Measurements from ENCODE around the gene CFD. TPM values are rescaled to one million over a fixed set of nuclear protein-coding genes. Genes with fewer than 3 reads are reported as not detected.

The CFD gene
- total and polyA plus RNA-seq, 4 donors: 90.8 to 227 (median 141) TPM

DNA sequence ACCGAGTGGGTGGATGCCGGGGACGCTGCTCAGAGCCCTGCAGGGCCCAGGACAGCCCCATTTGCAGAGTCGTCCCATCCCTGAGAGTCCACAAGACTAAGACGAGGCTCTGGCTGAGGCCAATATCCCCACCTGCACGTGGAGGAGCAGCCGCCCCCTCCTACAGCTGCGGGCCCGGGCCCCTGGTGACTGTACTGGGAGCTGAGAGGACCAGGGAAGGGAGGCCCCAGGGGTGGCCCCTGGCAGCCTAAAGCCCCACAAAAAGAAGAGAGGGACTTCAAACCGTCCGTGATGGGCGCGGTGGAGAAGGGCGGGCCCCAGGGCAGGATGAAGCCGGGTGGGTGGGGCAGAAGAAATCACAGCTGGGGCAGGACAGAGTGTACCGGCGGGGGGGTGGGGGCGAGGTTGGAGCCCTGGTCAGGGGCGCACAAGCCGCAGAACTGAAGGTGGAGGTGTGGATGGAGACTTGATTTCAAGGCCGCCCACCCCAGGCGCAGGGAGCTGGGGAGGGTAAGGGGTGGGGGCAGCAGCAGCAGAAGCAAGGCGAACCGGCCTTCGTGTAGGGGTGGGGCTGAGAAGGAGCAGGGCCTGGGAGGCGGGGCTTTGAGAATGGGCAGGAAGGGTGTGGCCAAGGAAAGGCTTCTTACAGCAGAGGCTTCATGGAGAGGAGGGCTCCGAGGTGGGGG is 12.9 kb downstream of the CFD start:
- H3K27ac ChIP-seq (ENCODE audit: low read depth in 1 of 2, low read length in 1 of 2): peak overlapping the region in 1 of 2 donors; percentile 67
- H3K36me3 ChIP-seq (ENCODE audit: control insufficient read depth in 4 of 4, insufficient read depth in 4 of 4, low read length in 4 of 4): peaks cover 0 to 66% (median 21%) of the 10 kb centered on the region in 4 donors
- 62 to 75% methylated on average over 26 to 27 of the region's 27 CpGs for WGBS, 2 donors
- no peaks in the 10 kb centered on the region for H3K9me3 ChIP-seq (ENCODE audit: control insufficient read depth in 4 of 4, insufficient read depth in 3 of 4, low read length in 3 of 4)
- DNase-seq: peak in 1 of 3 donors; percentile 64
- H3K4me1 ChIP-seq (ENCODE audit: control insufficient read depth in 5 of 5, insufficient read depth in 5 of 5, low read length in 5 of 5): peaks cover 0 to 20% (median 12%) of the 10 kb centered on the region in 5 donors
- H3K9ac ChIP-seq (ENCODE audit: insufficient read depth in 1 of 2, low read length in 2 of 2): no peak overlapping the region
- H3K27me3 ChIP-seq (ENCODE audit: control insufficient read depth in 3 of 3, insufficient read depth in 3 of 3, low read length in 2 of 3): no peaks in the 10 kb centered on the region
- H3K4me3 ChIP-seq: no peak overlapping the region
- peak; percentile 63 for ATAC-seq (ENCODE audit: insufficient read depth, low FRiP score)
- no peak for TF ChIP-seq CTCF (IDR thresholded peaks at IDR 0.05; ENCODE audit: control extremely low read depth, extremely low read depth)

- H3K4me1 ChIP-seq (ENCODE audit: control insufficient read depth in 5 of 5, insufficient read depth in 5 of 5, low read length in 5 of 5): peaks cover 0 to 20% (median 12%) of the 10 kb centered on the region in 5 donors
- no peak for TF ChIP-seq CTCF (IDR thresholded peaks at IDR 0.05; ENCODE audit: control extremely low read depth, extremely low read depth)
- no peaks in the 10 kb centered on the region for H3K9me3 ChIP-seq (ENCODE audit: control insufficient read depth in 4 of 4, insufficient read depth in 3 of 4, low read length in 3 of 4)
- H3K27ac ChIP-seq (ENCODE audit: low read depth in 1 of 2, low read length in 1 of 2): no peak overlapping the region
- DNase-seq (peak in 2 of 3 donors; percentile 41), ATAC-seq (ENCODE audit: insufficient read depth, low FRiP score) (peak; percentile 39)
- H3K36me3 ChIP-seq (ENCODE audit: control insufficient read depth in 4 of 4, insufficient read depth in 4 of 4, low read length in 4 of 4): peaks cover 0 to 61% (median 17%) of the 10 kb centered on the region in 4 donors
- H3K27me3 ChIP-seq (ENCODE audit: control insufficient read depth in 3 of 3, insufficient read depth in 3 of 3, low read length in 2 of 3): no peaks in the 10 kb centered on the region
- no peak overlapping the region for H3K9ac ChIP-seq (ENCODE audit: insufficient read depth in 1 of 2, low read length in 2 of 2)
- 73 to 87% methylated on average over 8 to 13 of the region's 13 CpGs for WGBS, 2 donors
- H3K4me3 ChIP-seq: no peak overlapping the region
Measured at GRCh38 chr19:873084-873483, 13.6 kb downstream of the CFD start.

DNA sequence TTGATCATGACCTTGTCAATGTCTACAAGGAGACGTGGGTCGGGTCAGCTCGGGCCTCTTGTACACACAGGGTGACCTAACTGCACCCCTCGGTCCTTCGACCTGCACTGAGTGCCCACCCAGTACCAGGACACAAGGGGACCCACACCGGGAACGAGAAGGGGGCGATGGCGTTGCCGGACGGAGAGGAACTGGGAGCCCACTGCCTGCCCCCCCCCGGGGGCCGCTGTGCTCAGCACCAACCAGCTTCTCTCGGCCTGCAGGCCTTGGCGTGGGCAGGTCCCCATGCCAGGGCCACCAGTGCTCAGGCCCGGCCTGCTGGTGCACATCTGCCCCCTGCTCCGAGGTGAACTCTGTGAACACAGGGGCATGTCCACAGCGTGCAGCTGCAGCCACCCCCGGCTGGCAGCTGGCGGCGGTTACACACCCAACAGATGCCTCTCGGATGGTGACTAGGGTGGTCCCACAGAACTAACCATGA is 14.1 kb downstream of the CFD start:
- Histone ChIP-seq H3K27me3 (ENCODE audit: control insufficient read depth in 3 of 3, insufficient read depth in 3 of 3, low read length in 2 of 3) (no peaks in the 10 kb centered on the region), H3K9me3 (ENCODE audit: control insufficient read depth in 4 of 4, insufficient read depth in 3 of 4, low read length in 3 of 4) (no peaks in the 10 kb centered on the region), H3K9ac (ENCODE audit: insufficient read depth in 1 of 2, low read length in 2 of 2) (no peak overlapping the region), H3K4me3 (no peak overlapping the region), H3K4me1 (ENCODE audit: control insufficient read depth in 5 of 5, insufficient read depth in 5 of 5, low read length in 5 of 5) (peaks cover 0 to 18% (median 11%) of the 10 kb centered on the region in 5 donors), H3K27ac (ENCODE audit: low read depth in 1 of 2, low read length in 1 of 2) (no peak overlapping the region), H3K36me3 (ENCODE audit: control insufficient read depth in 4 of 4, insufficient read depth in 4 of 4, low read length in 4 of 4) (peaks cover 0 to 57% (median 14%) of the 10 kb centered on the region in 4 donors)
- ATAC-seq (ENCODE audit: insufficient read depth, low FRiP score): no peak
- no peak for TF ChIP-seq CTCF (IDR thresholded peaks at IDR 0.05; ENCODE audit: control extremely low read depth, extremely low read depth)
- DNase-seq: no peak
- 95 to 96% methylated on average over 22 of the region's 22 CpGs for WGBS, 2 donors
